ENCODE results near the gene UBLCP1. TPM values are rescaled to one million over a fixed set of nuclear protein-coding genes. Genes with fewer than 3 reads are reported as not detected.

UBLCP1 gene
- total and polyA plus RNA-seq, 2 experiments from 2014 or later: 19.3 to 28.9 TPM

GRCh38 chr5:159324102-159324755 is 61.1 kb downstream of the UBLCP1 start:
- Histone ChIP-seq H3K27ac (no peak overlapping the region), H4K20me1 (ENCODE audit: insufficient read depth, poor library complexity, severe bottlenecking) (no peaks in the 10 kb centered on the region), H3K79me2 (no peaks in the 10 kb centered on the region), H2AFZ (no peak overlapping the region), H3K4me1 (ENCODE audit: insufficient read depth) (no peaks in the 10 kb centered on the region), H3K27me3 (peaks cover 20% of the 10 kb centered on the region), H3K9me3 (ENCODE audit: low read depth) (no peaks in the 10 kb centered on the region), H3K4me3 (no peak overlapping the region), H3K36me3 (replicated peaks; ENCODE audit: insufficient read depth, low read depth) (no peaks in the 10 kb centered on the region), H3K4me2 (no peak overlapping the region), H3K9me2 (replicated peaks; ENCODE audit: insufficient read depth) (no peaks in the 10 kb centered on the region)
- no peak for DNase-seq (ENCODE audit: low spot score)
- TF ChIP-seq EZH2 (IDR thresholded peaks at IDR 0.05; ENCODE audit: borderline replicate concordance) (no peak), EZH2phosphoT487 (IDR thresholded peaks at IDR 0.05; ENCODE audit: low read depth, severe bottlenecking, unreplicated experiment) (no peak)
- TF ChIP-seq, protein P1, sequence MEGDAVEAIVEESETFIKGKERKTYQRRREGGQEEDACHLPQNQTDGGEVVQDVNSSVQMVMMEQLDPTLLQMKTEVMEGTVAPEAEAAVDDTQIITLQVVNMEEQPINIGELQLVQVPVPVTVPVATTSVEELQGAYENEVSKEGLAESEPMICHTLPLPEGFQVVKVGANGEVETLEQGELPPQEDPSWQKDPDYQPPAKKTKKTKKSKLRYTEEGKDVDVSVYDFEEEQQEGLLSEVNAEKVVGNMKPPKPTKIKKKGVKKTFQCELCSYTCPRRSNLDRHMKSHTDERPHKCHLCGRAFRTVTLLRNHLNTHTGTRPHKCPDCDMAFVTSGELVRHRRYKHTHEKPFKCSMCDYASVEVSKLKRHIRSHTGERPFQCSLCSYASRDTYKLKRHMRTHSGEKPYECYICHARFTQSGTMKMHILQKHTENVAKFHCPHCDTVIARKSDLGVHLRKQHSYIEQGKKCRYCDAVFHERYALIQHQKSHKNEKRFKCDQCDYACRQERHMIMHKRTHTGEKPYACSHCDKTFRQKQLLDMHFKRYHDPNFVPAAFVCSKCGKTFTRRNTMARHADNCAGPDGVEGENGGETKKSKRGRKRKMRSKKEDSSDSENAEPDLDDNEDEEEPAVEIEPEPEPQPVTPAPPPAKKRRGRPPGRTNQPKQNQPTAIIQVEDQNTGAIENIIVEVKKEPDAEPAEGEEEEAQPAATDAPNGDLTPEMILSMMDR (IDR thresholded peaks at IDR 0.05; ENCODE audit: poor library complexity): no peak
- 87% methylated on average over 3 of the region's 3 CpGs for WGBS (ENCODE audit: low lambda C conversion rate, missing lambda C conversion rate)

GRCh38 chr5:159324986-159325385 is 61.9 kb downstream of the UBLCP1 start:
- H2AFZ ChIP-seq: no peak overlapping the region
- H3K27me3 ChIP-seq: peaks cover 20% of the 10 kb centered on the region
- TF ChIP-seq EZH2 (IDR thresholded peaks at IDR 0.05; ENCODE audit: borderline replicate concordance): no peak
- no peak for TF ChIP-seq EZH2phosphoT487 (IDR thresholded peaks at IDR 0.05; ENCODE audit: low read depth, severe bottlenecking, unreplicated experiment)
- TF ChIP-seq, protein P1 (IDR thresholded peaks at IDR 0.05; ENCODE audit: poor library complexity): no peak
- H3K4me3 ChIP-seq: no peak overlapping the region
- no peaks in the 10 kb centered on the region for H3K9me3 ChIP-seq (ENCODE audit: low read depth)
- H3K4me1 ChIP-seq (ENCODE audit: insufficient read depth): no peaks in the 10 kb centered on the region
- WGBS (ENCODE audit: low lambda C conversion rate, missing lambda C conversion rate): 72% methylated on average over 4 of the region's 4 CpGs
- H3K27ac ChIP-seq: no peak overlapping the region
- no peaks in the 10 kb centered on the region for H3K9me2 ChIP-seq (replicated peaks; ENCODE audit: insufficient read depth)
- H3K4me2 ChIP-seq: no peak overlapping the region
- no peaks in the 10 kb centered on the region for H3K36me3 ChIP-seq (replicated peaks; ENCODE audit: insufficient read depth, low read depth)
- H3K79me2 ChIP-seq: no peaks in the 10 kb centered on the region
- no peak for DNase-seq (ENCODE audit: low spot score)
- H4K20me1 ChIP-seq (ENCODE audit: insufficient read depth, poor library complexity, severe bottlenecking): no peaks in the 10 kb centered on the region

DNA sequence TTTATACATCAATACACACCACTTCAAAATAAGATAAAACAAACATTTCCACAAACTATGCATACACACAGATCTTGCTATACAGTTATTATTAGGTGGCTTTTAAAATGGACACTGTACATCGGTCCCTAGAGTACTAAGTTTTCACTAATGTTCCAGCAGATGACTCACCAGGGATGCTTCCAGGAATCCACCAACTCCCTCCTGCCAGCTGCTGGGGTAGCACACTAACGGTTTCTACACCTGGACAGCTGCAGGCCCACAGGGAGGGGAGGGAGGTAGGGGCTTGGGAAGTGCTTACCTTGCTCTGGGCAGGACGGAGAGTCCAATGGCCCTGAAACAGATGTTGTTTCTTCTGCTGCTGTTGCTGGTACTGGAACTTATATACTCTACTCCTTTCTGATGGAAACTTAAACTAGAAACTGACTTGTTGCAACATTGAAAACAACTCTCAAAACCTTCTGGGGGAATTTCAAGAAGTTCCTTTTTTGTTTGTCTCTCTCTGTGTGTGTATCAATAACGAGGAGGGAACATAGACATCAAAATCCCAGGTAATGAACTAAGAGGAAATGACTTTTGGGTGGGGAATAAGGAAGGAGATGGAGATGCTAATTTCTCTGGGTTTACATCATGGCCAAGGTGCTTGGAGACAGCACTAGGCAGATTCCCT is 67.2 kb downstream of the UBLCP1 start, which contains the start of gene IL12B:
Gene IL12B, minus strand, starts transcription at position 357 of the 670 bp plus-strand sequence. CDS start 3,705 bp downstream, outside the sequence.
- Histone ChIP-seq H3K4me3 (no peak within 1 kb of the TSS), H3K36me3 (replicated peaks; ENCODE audit: insufficient read depth, low read depth) (no peaks in the 10 kb centered on the region), H3K9me3 (ENCODE audit: low read depth) (no peaks in the 10 kb centered on the region), H3K4me2 (peak within 1 kb of the TSS; percentile 93), H3K9me2 (replicated peaks; ENCODE audit: insufficient read depth) (no peaks in the 10 kb centered on the region), H3K27ac (no peak within 1 kb of the TSS), H3K79me2 (no peaks in the 10 kb centered on the region), H3K4me1 (ENCODE audit: insufficient read depth) (peaks cover 5% of the 10 kb centered on the region), H3K27me3 (peaks cover 20% of the 10 kb centered on the region), H2AFZ (no peak within 1 kb of the TSS), H4K20me1 (ENCODE audit: insufficient read depth, poor library complexity, severe bottlenecking) (no peaks in the 10 kb centered on the region)
- no peak for DNase-seq (ENCODE audit: low spot score)
- WGBS (ENCODE audit: low lambda C conversion rate, missing lambda C conversion rate): 59% methylated on average over 4 of the region's 4 CpGs
- TF ChIP-seq, protein P1 (IDR thresholded peaks at IDR 0.05; ENCODE audit: poor library complexity): no peak
- TF ChIP-seq EZH2 (IDR thresholded peaks at IDR 0.05; ENCODE audit: borderline replicate concordance) (no peak), EZH2phosphoT487 (IDR thresholded peaks at IDR 0.05; ENCODE audit: low read depth, severe bottlenecking, unreplicated experiment) (no peak)

Data from hepatocyte (in vitro differentiated cells).